Measurements from ENCODE around the gene DENND4A.

DNA sequence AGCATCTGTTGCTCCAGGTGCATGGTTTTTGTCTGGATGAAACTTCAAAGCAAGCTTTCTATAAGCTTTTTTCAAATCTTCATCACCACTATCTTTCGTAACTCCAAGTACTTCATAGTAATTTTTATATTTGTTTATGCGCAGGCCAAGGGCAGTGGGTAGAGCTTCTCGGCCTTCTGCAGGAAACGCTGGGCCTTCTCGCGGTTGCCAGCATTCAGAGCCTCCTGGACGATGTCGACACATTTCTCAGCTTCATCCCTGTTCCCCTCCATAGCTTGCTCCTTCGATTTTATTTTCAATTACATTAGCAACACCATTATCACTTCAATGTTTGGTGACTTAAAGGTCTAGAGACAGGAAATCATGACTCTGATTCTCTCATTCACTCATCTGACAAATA is 20.2 kb downstream of the DENND4A start:
- TF ChIP-seq YBX1 (IDR thresholded peaks at IDR 0.05) = no peak
- TF ChIP-seq REST (IDR thresholded peaks at IDR 0.05; ENCODE audit: low read depth, low read length) = no peak
- no peak for TF ChIP-seq CTCF (IDR thresholded peaks at IDR 0.05 in 2 of 3, conservative IDR thresholded peaks at IDR 0.05 in 1 of 3; ENCODE audit: control insufficient read depth in 2 of 3, extremely low read depth in 1 of 3, insufficient read depth in 1 of 3, low read depth in 3 of 3, low read length in 3 of 3)
- TF ChIP-seq POLR2A (IDR thresholded peaks at IDR 0.05; ENCODE audit: low read depth, low read length) = no peak
- no peak for TF ChIP-seq SUZ12 (IDR thresholded peaks at IDR 0.05; ENCODE audit: unreplicated experiment)
- no peak for TF ChIP-seq GABPA (IDR thresholded peaks at IDR 0.05; ENCODE audit: low read depth)
- no peak for TF ChIP-seq MXI1 (IDR thresholded peaks at IDR 0.05; ENCODE audit: low read depth, low read length)
- TF ChIP-seq CBFB (IDR thresholded peaks at IDR 0.05; ENCODE audit: low read depth) = no peak
- no peak for TF ChIP-seq NFYA (IDR thresholded peaks at IDR 0.05; ENCODE audit: borderline replicate concordance, low read depth, low read length)
- TF ChIP-seq ATF7 (IDR thresholded peaks at IDR 0.05; ENCODE audit: low read depth) = no peak
- no peak for TF ChIP-seq SREBF2 (IDR thresholded peaks at IDR 0.05; ENCODE audit: low read length)
- no peak for TF ChIP-seq RAD21 (IDR thresholded peaks at IDR 0.05; ENCODE audit: insufficient read depth, low read depth, low read length)

All from GM12878 (cell line).